Measurements from ENCODE around the gene PITPNC1. TPM values are rescaled to one million over a fixed set of nuclear protein-coding genes. Genes with fewer than 3 reads are reported as not detected.

PITPNC1 gene
- total and polyA plus RNA-seq, 2 of the 13 experiments (the other 11 are each of a cell fraction or from before 2014, with no cell fraction given), result 4.1 to 5.7 TPM

DNA sequence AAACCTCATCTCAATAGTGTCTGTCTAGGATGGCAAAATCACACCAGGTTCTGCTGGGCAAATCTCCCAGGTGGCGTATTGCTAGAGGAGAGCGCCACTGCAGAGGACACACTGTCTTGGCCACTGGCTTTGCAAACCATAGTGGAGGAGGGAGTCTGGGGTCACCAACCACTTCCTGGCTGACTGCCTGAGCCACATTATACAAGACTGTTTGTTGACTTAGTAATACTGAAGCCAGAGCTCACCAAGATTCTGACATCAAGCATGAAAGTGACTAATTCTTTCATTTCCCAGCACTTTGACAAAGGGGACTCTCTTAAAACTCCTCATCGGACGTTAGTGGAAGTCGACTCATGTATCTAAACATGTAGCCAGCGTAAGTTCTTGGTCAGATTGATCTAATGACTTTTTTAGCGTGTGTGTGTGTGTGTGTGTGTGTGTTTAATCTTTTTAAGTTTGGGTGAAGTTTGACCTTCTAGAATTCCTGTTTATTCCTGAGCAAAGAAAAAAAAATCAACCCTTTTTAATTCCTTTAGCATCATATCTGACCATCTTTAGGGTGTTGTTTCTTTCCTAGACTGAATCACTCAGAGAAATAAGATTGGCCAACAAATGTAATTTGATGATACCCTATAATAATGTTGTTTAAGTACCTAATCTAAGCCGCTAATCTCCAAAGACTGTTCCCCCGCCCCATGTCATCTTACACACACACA lies 13.7 kb downstream of the PITPNC1 start (continued):
- TF ChIP-seq, protein P1, sequence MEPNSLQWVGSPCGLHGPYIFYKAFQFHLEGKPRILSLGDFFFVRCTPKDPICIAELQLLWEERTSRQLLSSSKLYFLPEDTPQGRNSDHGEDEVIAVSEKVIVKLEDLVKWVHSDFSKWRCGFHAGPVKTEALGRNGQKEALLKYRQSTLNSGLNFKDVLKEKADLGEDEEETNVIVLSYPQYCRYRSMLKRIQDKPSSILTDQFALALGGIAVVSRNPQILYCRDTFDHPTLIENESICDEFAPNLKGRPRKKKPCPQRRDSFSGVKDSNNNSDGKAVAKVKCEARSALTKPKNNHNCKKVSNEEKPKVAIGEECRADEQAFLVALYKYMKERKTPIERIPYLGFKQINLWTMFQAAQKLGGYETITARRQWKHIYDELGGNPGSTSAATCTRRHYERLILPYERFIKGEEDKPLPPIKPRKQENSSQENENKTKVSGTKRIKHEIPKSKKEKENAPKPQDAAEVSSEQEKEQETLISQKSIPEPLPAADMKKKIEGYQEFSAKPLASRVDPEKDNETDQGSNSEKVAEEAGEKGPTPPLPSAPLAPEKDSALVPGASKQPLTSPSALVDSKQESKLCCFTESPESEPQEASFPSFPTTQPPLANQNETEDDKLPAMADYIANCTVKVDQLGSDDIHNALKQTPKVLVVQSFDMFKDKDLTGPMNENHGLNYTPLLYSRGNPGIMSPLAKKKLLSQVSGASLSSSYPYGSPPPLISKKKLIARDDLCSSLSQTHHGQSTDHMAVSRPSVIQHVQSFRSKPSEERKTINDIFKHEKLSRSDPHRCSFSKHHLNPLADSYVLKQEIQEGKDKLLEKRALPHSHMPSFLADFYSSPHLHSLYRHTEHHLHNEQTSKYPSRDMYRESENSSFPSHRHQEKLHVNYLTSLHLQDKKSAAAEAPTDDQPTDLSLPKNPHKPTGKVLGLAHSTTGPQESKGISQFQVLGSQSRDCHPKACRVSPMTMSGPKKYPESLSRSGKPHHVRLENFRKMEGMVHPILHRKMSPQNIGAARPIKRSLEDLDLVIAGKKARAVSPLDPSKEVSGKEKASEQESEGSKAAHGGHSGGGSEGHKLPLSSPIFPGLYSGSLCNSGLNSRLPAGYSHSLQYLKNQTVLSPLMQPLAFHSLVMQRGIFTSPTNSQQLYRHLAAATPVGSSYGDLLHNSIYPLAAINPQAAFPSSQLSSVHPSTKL (CRISPR knock-in tag; IDR thresholded peaks at IDR 0.05), result peak; percentile 82
- TF ChIP-seq ZNF564 (CRISPR knock-in tag; IDR thresholded peaks at IDR 0.05) (no peak), RXRB (CRISPR knock-in tag; IDR thresholded peaks at IDR 0.05; ENCODE audit: borderline replicate concordance) (peak; percentile 36; the same call in 1 of the 2 replicates), ZNF263 (CRISPR knock-in tag; IDR thresholded peaks at IDR 0.05) (peak; percentile 46; the same call in 1 of the 2 replicates), ZNF644 (CRISPR knock-in tag; IDR thresholded peaks at IDR 0.05; ENCODE audit: low read depth) (peak; percentile 63; the same call in 1 of the 2 replicates), ZC3H4 (CRISPR knock-in tag; IDR thresholded peaks at IDR 0.05; ENCODE audit: borderline replicate concordance) (no peak), NR2F6 (IDR thresholded peaks at IDR 0.05) (peak; percentile 49; the same call in 1 of the 2 replicates), NR2F6 (CRISPR knock-in tag; IDR thresholded peaks at IDR 0.05) (0 out of 2 replicates have a peak, but pooled peaks have one; percentile 29), FOXJ3 (CRISPR knock-in tag; IDR thresholded peaks at IDR 0.05; ENCODE audit: borderline replicate concordance) (peak; percentile 26; the same call in 1 of the 2 replicates), ZNF761 (CRISPR knock-in tag; conservative IDR thresholded peaks at IDR 0.05) (no peak), ZNF605 (CRISPR knock-in tag; IDR thresholded peaks at IDR 0.05) (no peak), NPAS2 (CRISPR knock-in tag; IDR thresholded peaks at IDR 0.05; ENCODE audit: borderline replicate concordance) (no peak), ZNF274 (CRISPR knock-in tag; IDR thresholded peaks at IDR 0.05) (0 out of 2 replicates have a peak, but pooled peaks have one; percentile 38), ZNF772 (CRISPR knock-in tag; IDR thresholded peaks at IDR 0.05) (peak; percentile 49; the same call in 1 of the 2 replicates), SOX13 (IDR thresholded peaks at IDR 0.05) (no peak), SOX13 (CRISPR knock-in tag; conservative IDR thresholded peaks at IDR 0.05 in 1 of 2, IDR thresholded peaks at IDR 0.05 in 1 of 2) (peak in 1 of 2 experiments; percentile 9; a peak in 1 of 4 replicates)
- TF ChIP-seq, protein P2, sequence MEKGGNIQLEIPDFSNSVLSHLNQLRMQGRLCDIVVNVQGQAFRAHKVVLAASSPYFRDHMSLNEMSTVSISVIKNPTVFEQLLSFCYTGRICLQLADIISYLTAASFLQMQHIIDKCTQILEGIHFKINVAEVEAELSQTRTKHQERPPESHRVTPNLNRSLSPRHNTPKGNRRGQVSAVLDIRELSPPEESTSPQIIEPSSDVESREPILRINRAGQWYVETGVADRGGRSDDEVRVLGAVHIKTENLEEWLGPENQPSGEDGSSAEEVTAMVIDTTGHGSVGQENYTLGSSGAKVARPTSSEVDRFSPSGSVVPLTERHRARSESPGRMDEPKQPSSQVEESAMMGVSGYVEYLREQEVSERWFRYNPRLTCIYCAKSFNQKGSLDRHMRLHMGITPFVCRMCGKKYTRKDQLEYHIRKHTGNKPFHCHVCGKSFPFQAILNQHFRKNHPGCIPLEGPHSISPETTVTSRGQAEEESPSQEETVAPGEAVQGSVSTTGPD (CRISPR knock-in tag; IDR thresholded peaks at IDR 0.05), result 0 out of 2 replicates have a peak, but pooled peaks have one; percentile 51
- TF ChIP-seq, protein P3, sequence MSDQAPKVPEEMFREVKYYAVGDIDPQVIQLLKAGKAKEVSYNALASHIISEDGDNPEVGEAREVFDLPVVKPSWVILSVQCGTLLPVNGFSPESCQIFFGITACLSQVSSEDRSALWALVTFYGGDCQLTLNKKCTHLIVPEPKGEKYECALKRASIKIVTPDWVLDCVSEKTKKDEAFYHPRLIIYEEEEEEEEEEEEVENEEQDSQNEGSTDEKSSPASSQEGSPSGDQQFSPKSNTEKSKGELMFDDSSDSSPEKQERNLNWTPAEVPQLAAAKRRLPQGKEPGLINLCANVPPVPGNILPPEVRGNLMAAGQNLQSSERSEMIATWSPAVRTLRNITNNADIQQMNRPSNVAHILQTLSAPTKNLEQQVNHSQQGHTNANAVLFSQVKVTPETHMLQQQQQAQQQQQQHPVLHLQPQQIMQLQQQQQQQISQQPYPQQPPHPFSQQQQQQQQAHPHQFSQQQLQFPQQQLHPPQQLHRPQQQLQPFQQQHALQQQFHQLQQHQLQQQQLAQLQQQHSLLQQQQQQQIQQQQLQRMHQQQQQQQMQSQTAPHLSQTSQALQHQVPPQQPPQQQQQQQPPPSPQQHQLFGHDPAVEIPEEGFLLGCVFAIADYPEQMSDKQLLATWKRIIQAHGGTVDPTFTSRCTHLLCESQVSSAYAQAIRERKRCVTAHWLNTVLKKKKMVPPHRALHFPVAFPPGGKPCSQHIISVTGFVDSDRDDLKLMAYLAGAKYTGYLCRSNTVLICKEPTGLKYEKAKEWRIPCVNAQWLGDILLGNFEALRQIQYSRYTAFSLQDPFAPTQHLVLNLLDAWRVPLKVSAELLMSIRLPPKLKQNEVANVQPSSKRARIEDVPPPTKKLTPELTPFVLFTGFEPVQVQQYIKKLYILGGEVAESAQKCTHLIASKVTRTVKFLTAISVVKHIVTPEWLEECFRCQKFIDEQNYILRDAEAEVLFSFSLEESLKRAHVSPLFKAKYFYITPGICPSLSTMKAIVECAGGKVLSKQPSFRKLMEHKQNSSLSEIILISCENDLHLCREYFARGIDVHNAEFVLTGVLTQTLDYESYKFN (CRISPR knock-in tag; conservative IDR thresholded peaks at IDR 0.05), result peak; percentile 62
- TF ChIP-seq, protein P4, sequence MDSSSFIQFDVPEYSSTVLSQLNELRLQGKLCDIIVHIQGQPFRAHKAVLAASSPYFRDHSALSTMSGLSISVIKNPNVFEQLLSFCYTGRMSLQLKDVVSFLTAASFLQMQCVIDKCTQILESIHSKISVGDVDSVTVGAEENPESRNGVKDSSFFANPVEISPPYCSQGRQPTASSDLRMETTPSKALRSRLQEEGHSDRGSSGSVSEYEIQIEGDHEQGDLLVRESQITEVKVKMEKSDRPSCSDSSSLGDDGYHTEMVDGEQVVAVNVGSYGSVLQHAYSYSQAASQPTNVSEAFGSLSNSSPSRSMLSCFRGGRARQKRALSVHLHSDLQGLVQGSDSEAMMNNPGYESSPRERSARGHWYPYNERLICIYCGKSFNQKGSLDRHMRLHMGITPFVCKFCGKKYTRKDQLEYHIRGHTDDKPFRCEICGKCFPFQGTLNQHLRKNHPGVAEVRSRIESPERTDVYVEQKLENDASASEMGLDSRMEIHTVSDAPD (CRISPR knock-in tag; IDR thresholded peaks at IDR 0.05), result 0 out of 2 replicates have a peak, but pooled peaks have one; percentile 26
